GM18502 (cell line): ENCODE data around the gene NKD2.

ENCODE experiments used
- ATAC-seq: cut with Tn5 transposase; IDR thresholded peaks from one replicate; pipeline ENCODE4 v1.9.1; 2021; ENCODE audit warnings: mild to moderate bottlenecking; ENCODE audit not compliant: unreplicated experiment, poor library complexity

NKD2 gene

DNA sequence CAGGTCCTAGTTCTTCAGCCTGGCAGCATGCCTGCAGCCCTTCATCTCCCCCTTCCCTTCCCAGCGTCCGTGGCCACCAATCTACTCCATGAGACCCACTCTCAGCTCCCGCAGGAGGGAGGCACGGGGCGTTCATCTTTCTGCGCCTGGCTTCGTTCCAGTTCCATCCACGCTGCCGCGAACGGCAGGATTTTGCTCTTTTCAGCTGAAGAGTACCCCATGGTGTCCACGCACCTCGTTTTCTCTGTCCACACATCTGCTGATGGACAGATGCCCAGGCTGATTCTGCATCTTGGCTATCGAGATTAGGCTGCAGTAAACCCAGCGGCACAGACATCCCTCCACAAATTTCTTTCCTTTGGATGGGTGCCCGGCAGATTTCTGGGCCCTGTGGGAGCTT lies 30.5 kb upstream of the NKD2 start:
- no peak for ATAC-seq

GRCh38 chr5:978693-979092 lies 29.9 kb upstream of the NKD2 start:
- no peak for ATAC-seq

GRCh38 chr5:979100-979817 lies 29.3 kb upstream of the NKD2 start:
- no peak for ATAC-seq

DNA sequence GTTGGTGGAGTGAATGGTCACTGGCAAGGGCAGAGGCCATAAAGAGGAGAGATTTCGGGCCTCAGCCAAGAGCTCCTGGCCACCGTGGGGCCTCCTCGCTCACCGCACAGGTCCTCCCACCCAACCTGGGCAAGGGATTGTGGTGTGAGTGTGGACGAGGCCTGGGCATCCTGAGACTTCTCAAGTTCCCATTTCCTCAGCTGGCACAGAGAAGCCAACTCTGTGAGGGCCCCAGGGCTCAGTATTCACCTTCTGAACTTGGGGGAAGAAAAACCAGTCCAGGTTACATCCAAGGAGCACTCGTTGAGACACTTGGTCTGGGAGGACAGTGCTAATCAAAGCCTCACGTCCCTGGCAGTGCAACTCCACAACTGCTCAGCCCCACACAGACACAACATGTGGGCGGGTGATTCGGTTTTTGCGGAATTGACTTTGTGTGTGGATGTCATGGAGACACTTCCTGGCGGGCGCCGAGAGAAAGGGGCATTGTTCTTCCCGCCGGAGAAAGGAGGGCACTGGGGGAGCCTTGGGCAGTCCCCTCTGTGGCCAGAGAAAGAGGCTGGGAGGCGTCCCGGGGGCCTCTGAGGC lies 28.5 kb upstream of the NKD2 start:
- ATAC-seq = no peak

DNA sequence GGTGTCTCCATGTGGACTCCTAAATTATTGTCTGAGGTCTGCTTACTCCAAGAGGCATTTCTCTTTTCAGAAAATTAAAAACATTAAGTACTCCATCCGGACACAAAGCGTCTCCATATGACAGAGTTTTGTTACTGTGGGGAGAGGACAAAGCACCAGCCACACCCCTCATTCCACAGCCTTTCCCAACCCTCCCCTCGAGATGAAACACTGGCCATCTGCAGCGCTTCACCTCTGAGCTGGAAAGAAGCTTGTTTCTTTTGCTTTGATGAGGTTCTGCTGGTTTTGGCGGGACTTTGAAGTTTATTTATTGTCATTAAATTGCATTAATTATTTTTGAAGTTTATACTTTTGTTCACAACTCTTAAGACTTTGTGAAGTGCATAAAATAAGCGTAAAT lies 27.6 kb upstream of the NKD2 start:
- no peak for ATAC-seq

DNA sequence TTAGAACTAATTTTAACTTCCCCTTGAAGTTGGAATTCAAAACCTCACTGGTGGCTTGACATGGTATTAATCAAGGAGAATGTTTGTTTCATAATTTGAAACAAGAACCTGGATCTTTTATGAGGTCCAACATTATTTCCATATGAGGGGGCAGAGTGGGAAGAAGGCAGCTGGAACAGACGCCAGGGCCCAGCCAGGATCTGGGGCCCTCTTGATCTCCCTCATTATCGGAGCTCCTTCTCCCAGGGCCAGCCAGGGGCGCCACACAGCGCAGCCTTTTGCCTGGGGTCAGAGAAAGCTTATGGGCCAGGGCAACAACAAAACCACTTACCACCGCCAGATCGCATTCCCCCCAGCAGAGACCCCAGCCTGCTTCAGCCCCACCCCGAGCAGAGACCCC lies 27.1 kb upstream of the NKD2 start:
- ATAC-seq = no peak

DNA sequence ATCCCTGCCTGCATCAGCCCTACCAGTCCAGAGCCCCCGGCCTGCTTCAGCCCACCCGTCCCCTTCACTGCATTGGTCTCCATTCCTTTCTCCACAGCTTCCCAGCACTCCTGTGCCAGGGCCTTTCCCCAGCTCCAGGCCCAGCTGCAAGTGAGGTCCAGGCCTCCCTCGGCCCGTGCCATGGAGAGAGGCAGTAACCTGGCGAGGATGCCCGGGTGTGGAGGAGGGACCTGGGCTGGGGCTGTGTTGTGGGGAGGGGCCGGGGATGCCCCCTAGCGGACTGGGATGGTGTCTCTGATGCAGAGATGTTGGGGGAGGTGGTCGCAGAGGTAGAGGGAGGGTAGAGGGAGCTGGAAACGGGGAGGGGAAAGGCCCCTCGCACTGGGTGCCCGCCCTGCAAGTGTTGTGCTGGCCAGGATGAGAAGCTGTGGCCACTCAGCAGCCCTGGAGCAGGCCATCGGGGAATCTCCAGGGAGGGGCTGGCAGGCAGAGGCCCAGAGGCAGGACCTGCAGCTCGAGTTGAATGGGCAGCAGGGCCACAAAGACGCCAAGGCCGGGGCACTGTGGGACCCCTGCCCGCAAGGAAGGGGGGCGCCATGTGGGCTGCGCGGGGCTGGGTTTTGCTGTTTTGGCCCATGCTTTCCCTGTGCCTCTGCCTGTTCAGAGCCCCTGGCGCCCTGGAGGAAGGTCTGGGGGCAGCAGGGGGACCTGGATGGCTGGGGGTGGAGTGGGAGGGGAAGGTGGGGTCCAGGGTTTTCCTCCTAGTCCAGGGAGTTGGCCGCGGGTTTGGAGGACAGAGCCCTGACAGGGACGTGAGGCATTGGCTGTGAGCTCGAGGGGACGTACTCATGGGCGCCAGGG lies 26.0 kb upstream of the NKD2 start:
- no peak for ATAC-seq

DNA sequence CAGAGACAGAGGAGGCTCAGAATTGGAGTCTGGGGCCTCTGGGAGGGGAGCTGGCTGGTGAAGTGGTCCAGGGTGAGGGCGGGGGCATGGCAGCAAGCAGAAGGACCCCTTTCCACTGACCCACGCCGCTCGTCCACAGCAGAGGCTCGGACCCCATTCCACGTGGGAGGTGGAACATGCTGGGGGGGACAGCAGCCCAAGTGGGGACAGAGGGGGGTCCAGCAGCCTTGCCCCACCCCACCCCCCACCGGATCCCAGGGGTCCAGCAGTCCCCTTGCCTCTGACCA lies 25.4 kb upstream of the NKD2 start:
- ATAC-seq = no peak

DNA sequence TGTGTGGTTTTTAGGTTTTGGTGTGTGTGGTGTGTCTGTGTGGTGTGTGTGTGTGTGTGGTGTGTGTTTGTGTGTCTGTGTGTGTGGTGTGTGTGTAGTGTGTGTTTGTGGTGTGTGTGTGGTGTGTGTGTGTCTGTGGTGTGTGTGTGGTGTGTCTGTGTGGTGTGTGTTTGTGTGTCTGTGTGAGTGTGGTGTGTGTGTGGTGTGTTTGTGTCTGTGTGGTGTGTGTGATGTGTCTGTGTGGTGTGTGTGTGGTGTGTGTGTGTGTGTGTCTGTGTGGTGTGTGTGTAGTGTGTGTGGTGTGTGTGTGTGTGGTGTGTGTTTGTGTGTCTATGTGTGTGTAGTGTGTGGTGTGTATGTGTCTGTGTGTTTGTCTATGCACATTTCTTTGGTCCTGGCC lies 25.0 kb upstream of the NKD2 start:
- ATAC-seq = no peak

GRCh38 chr5:984774-985173 lies 23.8 kb upstream of the NKD2 start:
- no peak for ATAC-seq

DNA sequence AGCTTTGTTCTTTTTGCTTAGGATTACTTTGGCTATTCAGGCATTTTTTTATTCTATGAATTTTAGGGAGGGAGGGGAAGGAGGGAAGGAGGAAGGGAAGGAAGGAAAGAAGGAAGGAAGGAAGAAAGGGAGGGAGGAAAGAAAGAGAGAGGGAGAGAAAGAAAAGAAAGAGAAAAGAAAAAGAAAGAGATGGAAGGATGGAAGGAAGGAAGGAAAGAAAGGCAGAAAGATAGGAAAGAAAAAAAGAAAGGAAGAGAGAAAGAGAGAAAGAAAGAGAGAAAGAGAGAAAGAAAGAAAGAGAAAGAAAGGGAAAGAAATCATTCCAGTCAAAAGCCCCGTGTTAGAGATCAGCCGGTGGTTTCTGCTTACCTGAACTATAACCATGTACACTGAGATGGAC lies 20.8 kb upstream of the NKD2 start:
- no peak for ATAC-seq

DNA sequence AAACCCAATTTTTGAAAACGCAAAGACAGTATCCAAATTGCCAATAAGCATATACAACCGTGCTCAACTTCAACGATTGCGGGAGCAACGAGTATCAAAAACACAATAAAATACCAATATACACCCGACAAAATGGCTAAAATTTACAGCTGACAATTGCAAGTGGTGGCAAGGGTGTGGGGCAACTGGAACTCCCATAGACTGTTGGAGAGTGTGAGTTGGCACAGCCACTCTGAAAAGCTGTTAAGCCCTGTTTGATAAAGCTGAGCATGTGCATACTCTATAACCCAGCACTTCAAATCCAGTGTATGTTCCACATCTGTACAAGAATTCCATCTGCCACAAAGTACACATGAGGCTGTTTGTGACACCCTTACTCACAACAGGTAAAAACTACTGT lies 20.3 kb upstream of the NKD2 start:
- no peak for ATAC-seq

DNA sequence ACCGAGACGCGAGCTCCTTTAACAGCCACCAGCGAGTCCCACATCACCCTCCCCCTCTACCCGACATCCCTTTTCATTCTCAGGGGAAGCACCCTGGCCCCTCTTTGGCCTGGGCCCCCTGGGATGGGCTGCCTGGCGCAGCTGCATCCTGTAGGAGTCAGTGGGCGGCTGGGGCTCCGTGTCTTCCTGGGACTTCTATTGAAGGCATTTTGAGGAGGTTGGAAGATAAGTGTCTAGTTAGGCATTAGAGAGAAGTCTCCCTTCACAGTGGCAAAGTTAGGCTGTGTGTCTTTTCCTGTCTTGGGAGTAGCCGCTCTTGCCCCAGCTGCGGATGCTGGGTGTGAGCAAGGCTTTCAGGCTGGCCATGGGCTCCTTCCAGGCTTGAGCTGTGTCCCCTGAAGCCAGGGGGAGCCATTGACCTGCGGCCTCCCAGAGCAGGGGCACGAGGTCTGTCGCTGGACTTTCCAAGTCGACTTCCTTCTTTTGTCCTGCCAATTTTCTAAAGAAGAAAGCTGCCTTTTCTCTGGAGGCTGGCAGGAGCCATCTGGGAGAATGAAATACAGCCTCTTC lies 18.6 kb upstream of the NKD2 start:
- ATAC-seq = no peak

GRCh38 chr5:991472-992267 lies 16.9 kb upstream of the NKD2 start:
- ATAC-seq = no peak

DNA sequence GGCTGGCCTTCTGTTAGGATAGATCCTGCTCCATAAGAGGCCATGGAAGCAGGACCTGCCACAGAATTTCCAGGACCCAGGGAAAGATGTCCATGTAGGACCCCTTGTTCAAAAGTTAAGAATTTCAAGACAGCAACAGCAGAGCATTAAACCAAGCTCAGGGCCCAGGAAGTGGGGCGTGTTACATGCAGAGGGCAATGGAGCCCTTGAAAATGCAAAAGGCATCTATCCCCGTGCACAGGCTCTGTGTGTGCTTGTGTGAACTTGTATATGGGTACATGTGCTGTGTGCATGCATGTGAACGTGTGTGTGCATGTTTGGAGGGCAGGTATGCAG lies 14.4 kb upstream of the NKD2 start:
- ATAC-seq = no peak

DNA sequence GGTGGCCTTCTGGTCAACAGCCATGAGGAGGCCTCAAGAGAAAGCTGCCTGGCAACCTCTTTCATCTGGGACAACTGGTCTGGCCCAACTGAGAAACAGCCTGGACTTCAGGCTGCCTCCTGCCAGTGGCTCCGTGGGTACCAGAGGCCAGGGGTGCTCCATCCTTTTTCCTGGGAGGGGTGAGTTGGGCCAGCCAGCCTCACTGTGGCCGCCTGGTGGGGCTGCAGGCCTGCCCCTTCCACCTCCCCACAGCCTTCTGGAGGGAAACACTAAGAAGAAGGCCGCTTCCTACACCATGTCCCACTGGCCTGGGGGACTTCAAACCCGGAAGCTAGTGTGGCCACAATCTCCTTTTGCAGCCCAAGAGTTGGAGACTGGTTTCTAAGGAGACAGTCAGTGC lies 13.8 kb upstream of the NKD2 start:
- ATAC-seq = no peak

GRCh38 chr5:995318-995717 lies 13.3 kb upstream of the NKD2 start:
- ATAC-seq = no peak

DNA sequence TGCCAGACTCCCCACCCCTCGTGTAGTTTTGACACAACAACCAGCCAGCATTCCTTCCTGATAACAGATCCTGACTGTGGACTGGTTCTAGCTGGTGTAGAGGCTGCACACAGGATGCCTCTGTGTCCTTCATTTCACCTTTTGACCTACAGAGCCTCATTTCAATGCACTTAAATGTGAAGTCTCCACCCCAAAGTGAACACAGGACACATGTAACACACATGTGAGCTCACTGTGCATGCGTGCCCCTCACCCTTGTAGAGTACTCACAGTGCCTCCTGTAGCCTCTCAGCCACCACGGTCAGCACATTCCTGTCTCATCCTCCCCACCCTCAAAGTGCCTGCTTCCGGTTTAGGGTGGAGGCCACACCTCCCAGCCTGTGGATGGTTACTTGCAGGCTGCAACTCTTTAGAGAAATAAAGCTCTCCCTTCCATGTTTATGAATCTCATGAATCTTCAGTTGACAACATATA lies 11.6 kb upstream of the NKD2 start:
- ATAC-seq = no peak

DNA sequence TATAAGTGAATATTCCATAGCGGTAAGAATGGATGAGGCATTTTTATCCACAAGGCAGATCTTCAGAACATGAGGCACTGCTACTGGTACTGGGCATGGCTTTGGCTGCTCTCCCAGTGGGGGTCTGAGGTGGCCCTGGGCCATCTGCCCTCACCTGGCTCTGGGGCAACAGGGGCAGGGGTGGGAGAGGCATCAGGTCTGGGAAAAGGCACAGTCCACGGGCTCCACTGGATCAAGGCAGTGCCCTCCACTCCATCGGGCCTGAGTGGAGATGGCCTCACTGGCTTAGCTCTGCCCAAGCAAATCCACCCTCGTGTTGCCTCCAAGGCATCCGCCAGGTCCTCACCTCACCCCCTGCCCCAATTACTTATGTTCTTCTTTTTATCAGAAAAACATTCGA lies 10.9 kb upstream of the NKD2 start:
- no peak for ATAC-seq

- no peak for ATAC-seq
Observed at GRCh38 chr5:998246-999031, 10.2 kb upstream of the NKD2 start.
